HG03045 (cell line): ENCODE results near the gene LRIG3.
A peak's percentile ranks its signal among the peaks of the same experiment; 100 is the strongest.
"Not testable (repeated sequence)": the region's sequence is repeated elsewhere in the genome, so short reads cannot be mapped to it uniquely, and the experiment has no call there.

Experiments
- ATAC-seq: cut with Tn5 transposase; IDR thresholded peaks from one replicate; pipeline ENCODE4 v1.9.1; 2021; ENCODE audit warnings: mild to moderate bottlenecking, moderate library complexity; ENCODE audit not compliant: unreplicated experiment

The LRIG3 gene

GRCh38 chr12:58920102-58920960 lies at the start of gene LRIG3:
TSS of gene LRIG3 (minus strand) at chr12:58920504. CDS start at chr12:58920235, 269 bp downstream.
- ATAC-seq: peak; percentile 94

- no peak for ATAC-seq
Observed at GRCh38 chr12:58969237-58969636, 48.9 kb upstream of the LRIG3 start.

- ATAC-seq: no peak
Observed at GRCh38 chr12:58967561-58967960, 47.3 kb upstream of the LRIG3 start.

- no peak for ATAC-seq
Observed at GRCh38 chr12:58966939-58967338, 46.6 kb upstream of the LRIG3 start.

GRCh38 chr12:58965568-58965967 lies 45.3 kb upstream of the LRIG3 start:
- ATAC-seq: no peak

GRCh38 chr12:58963844-58964243 lies 43.5 kb upstream of the LRIG3 start:
- ATAC-seq: no peak

GRCh38 chr12:58961906-58962305 lies 41.6 kb upstream of the LRIG3 start:
- no peak for ATAC-seq

GRCh38 chr12:58961166-58961565 lies 40.9 kb upstream of the LRIG3 start:
- no peak for ATAC-seq

GRCh38 chr12:58959639-58960300 lies 39.5 kb upstream of the LRIG3 start:
- ATAC-seq: no peak

- no peak for ATAC-seq
Observed at GRCh38 chr12:58957298-58957697, 37.0 kb upstream of the LRIG3 start.

GRCh38 chr12:58955849-58956248 lies 35.5 kb upstream of the LRIG3 start:
- no peak for ATAC-seq

- no peak for ATAC-seq
Observed at GRCh38 chr12:58954002-58954401, 33.7 kb upstream of the LRIG3 start.

- ATAC-seq: no peak
Observed at GRCh38 chr12:58950739-58951100, 30.4 kb upstream of the LRIG3 start.

- ATAC-seq: not testable (repeated sequence)
Observed at GRCh38 chr12:58949954-58950738, 29.8 kb upstream of the LRIG3 start.

- no peak for ATAC-seq
Observed at GRCh38 chr12:58943079-58943478, 22.8 kb upstream of the LRIG3 start.

GRCh38 chr12:58942345-58942744 lies 22.0 kb upstream of the LRIG3 start:
- ATAC-seq: no peak

GRCh38 chr12:58939399-58940100 lies 19.2 kb upstream of the LRIG3 start:
- ATAC-seq: no peak

GRCh38 chr12:58938440-58938839 lies 18.1 kb upstream of the LRIG3 start:
- no peak for ATAC-seq

- no peak for ATAC-seq
Observed at GRCh38 chr12:58934528-58934927, 14.2 kb upstream of the LRIG3 start.

- ATAC-seq: no peak
Observed at GRCh38 chr12:58932806-58933681, 12.7 kb upstream of the LRIG3 start.
